Sigmoid colon (tissue), 7 donors: Measurements from ENCODE around the gene TMEM214. TPM values are rescaled to one million over a fixed set of nuclear protein-coding genes. Genes with fewer than 3 reads are reported as not detected.

ENCODE experiments used
- DNase-seq: peaks from one replicate; pipeline ENCODE4 v3.0.0-alpha.2; 2019
- H3K27ac ChIP-seq, 4 donors: fragments of 200-600 bp; sonication (generic); one replicate each; pipeline ENCODE4 v1.5.1; 2016 to 2019; ENCODE audit warnings: mild to moderate bottlenecking in 1 of 4
- H3K27me3 ChIP-seq, 3 donors: fragments of 200-600 bp; sonication (generic); one replicate each; pipeline ENCODE4 v1.5.1; 2019; ENCODE audit warnings: mild to moderate bottlenecking in 1 of 3
- H3K36me3 ChIP-seq, 4 donors: fragments of 200-600 bp; sonication (generic); one replicate each; pipeline ENCODE4 v1.5.1; 2016 to 2019
- H3K4me1 ChIP-seq, 4 donors: fragments of 200-600 bp; sonication (generic); one replicate each; pipeline ENCODE4 v1.5.1; 2017 to 2019
- H3K4me3 ChIP-seq, 4 donors: fragments of 200-600 bp; sonication (generic); one replicate each; pipeline ENCODE4 v1.5.1; 2017 to 2019; ENCODE audit warnings: mild to moderate bottlenecking in 2 of 4, moderate library complexity in 1 of 4
- H3K9me3 ChIP-seq, 4 donors: fragments of 200-600 bp in 3 of 4; sonication (generic) in 3 of 4; one replicate each; pipeline versions ENCODE4 v1.5.1 to v1.6.1; 2013 to 2019
- EP300 ChIP-seq, 4 donors: sonication (generic); formaldehyde crosslinking; IDR thresholded peaks; one replicate each; pipeline ENCODE4 v1.6.1; 2017; ENCODE audit warnings: antibody characterized with exemption in 4 of 4
- POLR2A ChIP-seq, 2 donors: fragments of 450-650 bp; IDR thresholded peaks; one replicate each; pipeline ENCODE4 v1.6.1; 2016; ENCODE audit warnings: antibody characterized with exemption in 2 of 2, mild to moderate bottlenecking in 2 of 2, moderate library complexity in 2 of 2
- POLR2AphosphoS5 ChIP-seq, 4 donors: sonication (generic); formaldehyde crosslinking; IDR thresholded peaks; one replicate each; pipeline ENCODE4 v1.6.1; 2017; ENCODE audit warnings: antibody characterized with exemption in 4 of 4
- WGBS, 2 donors: extraction: QIAGEN DNeasy Blood & Tissue Kit; methylation state at CpG; one replicate each; pipeline ENCODE4 v1.1.7; 2013; 5-methylcytosine and 5-hydroxymethylcytosine counted together
- intact Hi-C: fragments of 100-400 bp; cut with DNase I; formaldehyde crosslinking; loops from one replicate; pipeline ENCODE4 v1.15.1; 2023
- polyA plus RNA-seq, 3 donors: library from polyadenylated mRNA; stranded (reverse); fragments of 200-250 nt; gene quantifications; one replicate each; pipeline ENCODE4 v1.2.3, GENCODE V29; 2013
- total RNA-seq, 4 donors: library from RNA; depleted of rRNA; stranded (reverse); fragments of >200 nt; gene quantifications; one replicate each; pipeline ENCODE4 v1.1.0, GENCODE V29; 2016
- TF ChIP-seq, protein P1 (sequence below), 4 experiments: fragments of 450-650 bp in 3 of 4; fragments of 200-600 bp in 1 of 4; IDR thresholded peaks; one replicate each; pipeline ENCODE4 v1.5.1; 2016 to 2019; ENCODE audit warnings: antibody characterized with exemption in 4 of 4, mild to moderate bottlenecking in 3 of 4, moderate library complexity in 2 of 4
- donor health status: healthy with polysubstance abuse.
- donor health status: Bipolar disorder and iron deficiency.
- donor health status: healthy.

TMEM214 gene
- total and polyA plus RNA-seq, 7 donors, result 16.0 to 65.7 (median 33.9) TPM

DNA sequence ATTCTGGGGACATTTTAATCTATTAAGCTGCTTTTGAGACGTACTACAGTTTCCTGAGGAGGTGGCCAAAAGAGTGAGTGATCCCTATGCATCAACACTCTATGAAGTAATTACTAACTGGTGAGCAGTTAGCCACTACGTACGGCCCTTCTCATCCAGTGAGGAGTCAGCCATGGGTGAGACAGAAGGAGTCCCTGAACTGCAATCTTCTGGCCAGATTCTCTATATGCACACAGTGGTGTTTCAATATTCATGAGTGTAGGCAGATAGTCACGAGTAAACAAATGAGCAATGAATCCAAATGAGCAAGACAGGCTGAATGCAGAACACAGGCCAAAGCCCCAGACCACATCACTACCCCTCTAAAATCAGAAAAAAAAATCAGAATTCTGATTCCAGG, 29.8 kb upstream of the TMEM214 start:
- DNase-seq, result no peak
- H3K27me3 ChIP-seq, result no peaks in the 10 kb centered on the region
- no peak overlapping the region for H3K27ac ChIP-seq
- intact Hi-C loops, result no loop called here
- TF ChIP-seq EP300 (IDR thresholded peaks at IDR 0.05) (no peak), POLR2AphosphoS5 (IDR thresholded peaks at IDR 0.05) (no peak), POLR2A (IDR thresholded peaks at IDR 0.05) (no peak)
- TF ChIP-seq, protein P1, sequence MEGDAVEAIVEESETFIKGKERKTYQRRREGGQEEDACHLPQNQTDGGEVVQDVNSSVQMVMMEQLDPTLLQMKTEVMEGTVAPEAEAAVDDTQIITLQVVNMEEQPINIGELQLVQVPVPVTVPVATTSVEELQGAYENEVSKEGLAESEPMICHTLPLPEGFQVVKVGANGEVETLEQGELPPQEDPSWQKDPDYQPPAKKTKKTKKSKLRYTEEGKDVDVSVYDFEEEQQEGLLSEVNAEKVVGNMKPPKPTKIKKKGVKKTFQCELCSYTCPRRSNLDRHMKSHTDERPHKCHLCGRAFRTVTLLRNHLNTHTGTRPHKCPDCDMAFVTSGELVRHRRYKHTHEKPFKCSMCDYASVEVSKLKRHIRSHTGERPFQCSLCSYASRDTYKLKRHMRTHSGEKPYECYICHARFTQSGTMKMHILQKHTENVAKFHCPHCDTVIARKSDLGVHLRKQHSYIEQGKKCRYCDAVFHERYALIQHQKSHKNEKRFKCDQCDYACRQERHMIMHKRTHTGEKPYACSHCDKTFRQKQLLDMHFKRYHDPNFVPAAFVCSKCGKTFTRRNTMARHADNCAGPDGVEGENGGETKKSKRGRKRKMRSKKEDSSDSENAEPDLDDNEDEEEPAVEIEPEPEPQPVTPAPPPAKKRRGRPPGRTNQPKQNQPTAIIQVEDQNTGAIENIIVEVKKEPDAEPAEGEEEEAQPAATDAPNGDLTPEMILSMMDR (IDR thresholded peaks at IDR 0.05), result no peak
- H3K9me3 ChIP-seq, result no peaks in the 10 kb centered on the region
- H3K4me1 ChIP-seq, result no peaks in the 10 kb centered on the region
- no peak overlapping the region for H3K4me3 ChIP-seq
- H3K36me3 ChIP-seq, result no peaks in the 10 kb centered on the region
- 87 to 92% methylated on average over 4 of the region's 4 CpGs for WGBS, 2 donors

DNA sequence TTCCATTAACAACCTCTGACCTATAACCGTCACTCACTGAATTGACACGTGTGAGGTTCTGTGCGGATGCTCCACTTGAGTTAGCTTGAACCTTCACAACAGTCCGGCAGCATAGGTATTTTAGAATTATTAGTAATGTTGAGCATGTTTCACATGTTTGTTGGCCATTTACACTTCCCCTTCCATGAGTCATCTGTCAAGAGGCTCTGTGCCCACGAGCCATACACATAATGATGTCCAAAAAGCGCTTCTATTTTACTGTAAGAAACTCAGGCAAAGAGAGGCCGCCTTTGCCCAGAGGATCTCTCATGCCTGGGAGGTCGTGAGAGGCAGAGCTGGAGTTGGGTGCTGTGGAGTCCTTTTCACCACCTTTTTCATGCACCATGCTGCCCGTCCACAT, 28.9 kb upstream of the TMEM214 start:
- Histone ChIP-seq H3K4me3 (no peak overlapping the region), H3K27ac (no peak overlapping the region), H3K9me3 (no peaks in the 10 kb centered on the region), H3K27me3 (no peaks in the 10 kb centered on the region), H3K36me3 (no peaks in the 10 kb centered on the region), H3K4me1 (no peaks in the 10 kb centered on the region)
- TF ChIP-seq, protein P1 (IDR thresholded peaks at IDR 0.05), result no peak
- TF ChIP-seq EP300 (IDR thresholded peaks at IDR 0.05), result no peak
- TF ChIP-seq POLR2AphosphoS5 (IDR thresholded peaks at IDR 0.05), result no peak
- no peak for TF ChIP-seq POLR2A (IDR thresholded peaks at IDR 0.05)
- intact Hi-C loops, result no loop called here
- no peak for DNase-seq
- WGBS, 2 donors, result 83 to 90% methylated on average over 9 of the region's 9 CpGs

DNA sequence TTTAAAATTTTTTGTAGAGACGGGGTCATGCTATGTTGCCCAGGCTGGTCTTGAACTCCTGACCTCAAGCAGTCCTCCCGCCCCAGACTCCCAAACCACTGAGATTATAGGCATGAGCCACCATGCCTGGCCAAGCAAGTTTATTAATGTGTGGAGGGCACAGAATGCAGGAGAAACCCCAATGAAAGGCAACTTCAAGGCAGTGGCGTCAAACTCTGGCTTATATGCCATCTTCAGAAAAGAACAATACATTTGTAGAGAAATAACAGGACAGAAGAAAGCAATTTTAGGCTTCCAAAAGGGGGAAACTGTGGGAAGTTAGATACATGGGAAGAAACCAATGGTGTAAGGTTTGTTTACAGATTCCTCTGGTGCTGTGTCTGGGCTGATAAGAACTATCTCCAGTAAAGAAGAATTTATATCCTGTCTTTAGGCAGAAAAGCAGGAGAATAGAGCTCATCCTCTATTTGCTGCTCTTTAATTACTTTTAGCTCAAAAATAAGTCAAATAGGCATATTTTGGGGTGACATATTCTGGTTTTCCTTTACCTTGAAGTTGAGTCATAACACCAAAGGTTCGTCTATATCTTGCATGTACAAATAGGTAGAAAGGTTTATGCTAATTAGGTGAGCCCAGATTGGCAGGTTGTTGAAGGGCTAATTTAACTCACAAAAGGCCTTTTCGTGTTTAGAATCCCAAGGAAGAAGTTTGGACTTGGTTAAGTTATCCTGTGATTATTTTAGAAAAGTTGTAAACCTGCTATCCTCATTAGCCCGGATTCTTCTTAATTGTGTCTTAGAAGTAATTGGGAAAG, 26.0 kb upstream of the TMEM214 start:
- WGBS, 2 donors, result 82 to 84% methylated on average over 6 of the region's 6 CpGs
- Histone ChIP-seq H3K4me1 (peaks cover 0 to 3% (median 0%) of the 10 kb centered on the region in 4 donors), H3K9me3 (no peaks in the 10 kb centered on the region), H3K27ac (no peak overlapping the region), H3K27me3 (no peaks in the 10 kb centered on the region), H3K4me3 (no peak overlapping the region), H3K36me3 (no peaks in the 10 kb centered on the region)
- no peak for DNase-seq
- intact Hi-C loops, result no loop called here
- TF ChIP-seq, protein P1 (IDR thresholded peaks at IDR 0.05), result no peak
- no peak for TF ChIP-seq POLR2AphosphoS5 (IDR thresholded peaks at IDR 0.05)

DNA sequence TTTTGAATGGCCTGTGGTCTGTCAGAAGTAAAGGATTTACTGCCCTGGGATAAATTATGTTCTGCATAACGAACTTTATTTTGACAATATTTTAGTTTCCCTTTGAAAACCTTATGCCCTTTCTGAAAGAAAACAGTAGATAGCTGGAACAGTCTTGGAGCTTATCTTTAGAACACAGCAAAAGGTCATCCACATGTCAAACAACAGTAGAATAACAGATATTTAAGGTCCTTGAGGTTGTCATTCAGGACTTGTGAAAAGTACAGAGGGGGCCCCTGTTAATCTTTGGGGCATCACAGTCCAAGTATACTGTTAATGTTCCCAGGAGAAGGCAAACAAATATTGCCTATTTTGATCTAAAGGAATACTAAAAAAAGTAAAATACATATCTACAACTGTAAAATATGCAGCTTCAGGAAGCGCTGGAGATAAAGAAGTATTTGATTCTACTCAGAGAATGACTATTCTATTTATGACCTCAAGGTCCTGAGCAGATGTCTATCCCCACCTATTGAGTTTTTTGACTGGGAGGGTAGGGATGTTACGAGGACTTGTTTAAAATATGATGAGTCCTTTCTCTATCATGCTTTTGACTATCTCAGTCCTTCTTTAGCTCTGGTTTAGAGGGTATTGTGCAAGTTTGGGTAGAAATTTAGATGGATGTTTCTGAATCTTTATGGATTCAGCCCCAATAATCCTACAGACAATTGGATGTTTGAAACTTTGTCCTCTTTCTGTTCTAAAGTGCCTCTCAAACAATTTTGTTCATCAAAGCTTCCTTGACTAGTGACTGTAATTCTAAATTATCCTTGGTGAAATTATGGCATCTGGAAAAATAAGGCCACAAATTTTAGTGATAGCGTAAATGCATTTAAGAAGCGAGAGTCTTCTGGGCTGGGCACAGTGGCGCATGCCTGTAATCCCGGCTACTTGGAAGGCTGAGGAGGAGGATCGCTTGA, 25.1 kb upstream of the TMEM214 start:
- Histone ChIP-seq H3K4me3 (no peak overlapping the region), H3K27me3 (no peaks in the 10 kb centered on the region), H3K36me3 (no peaks in the 10 kb centered on the region), H3K9me3 (no peaks in the 10 kb centered on the region), H3K27ac (no peak overlapping the region), H3K4me1 (peaks cover 0 to 3% (median 0%) of the 10 kb centered on the region in 4 donors)
- TF ChIP-seq POLR2AphosphoS5 (IDR thresholded peaks at IDR 0.05) (no peak), POLR2A (IDR thresholded peaks at IDR 0.05) (no peak), EP300 (IDR thresholded peaks at IDR 0.05) (no peak)
- TF ChIP-seq, protein P1 (IDR thresholded peaks at IDR 0.05), result no peak
- 84 to 85% methylated on average over 8 of the region's 8 CpGs for WGBS, 2 donors
- DNase-seq, result no peak
- intact Hi-C loops, result no loop called here
